ENCODE measurements around the gene RDM1. TPM values are rescaled to one million over a fixed set of nuclear protein-coding genes. Genes with fewer than 3 reads are reported as not detected.

Gene RDM1
- polyA plus RNA-seq, 2 of the 4 experiments (the other 2 are of a cell fraction): 4.3 to 4.6 TPM

DNA sequence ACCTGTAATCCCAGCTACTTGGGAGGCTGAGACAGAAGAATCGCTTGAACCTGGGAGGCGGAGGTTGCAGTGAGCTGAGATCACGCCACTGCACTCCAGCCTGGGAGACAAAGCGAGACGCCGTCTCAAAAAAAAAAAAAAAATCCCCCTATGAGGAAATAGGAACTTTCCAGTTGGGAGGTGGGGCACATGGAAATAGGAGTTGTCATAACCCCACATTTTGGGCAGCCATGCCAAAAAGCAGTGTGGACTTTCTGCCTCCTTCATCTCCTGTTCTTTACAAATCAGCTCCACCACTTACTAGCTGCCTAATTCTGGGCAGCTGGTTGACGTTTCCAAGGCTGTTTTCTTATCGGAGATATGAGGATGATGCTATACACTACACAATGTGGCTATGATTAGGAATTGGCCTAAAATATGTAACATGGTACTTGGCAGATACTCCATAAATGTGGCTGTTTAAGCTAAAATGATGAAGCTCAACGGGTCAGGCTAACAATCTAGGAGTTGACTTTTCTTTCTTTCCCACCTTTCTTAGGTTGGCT, 28.9 kb downstream of the RDM1 start:
- no peak for ATAC-seq
- no peak overlapping the region for H3K4me3 ChIP-seq
- H3K4me2 ChIP-seq: no peak overlapping the region
- POLR2A ChIA-PET: no interaction called here
- no peak for TF ChIP-seq FOXS1 (CRISPR knock-in tag; IDR thresholded peaks at IDR 0.05)
- TF ChIP-seq POLR2A (IDR thresholded peaks at IDR 0.05; ENCODE audit: low read length): no peak
- TF ChIP-seq E2F6 (IDR thresholded peaks at IDR 0.05; ENCODE audit: borderline replicate concordance, low read depth): no peak
- TF ChIP-seq CHD4 (IDR thresholded peaks at IDR 0.05; ENCODE audit: borderline replicate concordance): no peak
- no peak for TF ChIP-seq ZC3H11A (IDR thresholded peaks at IDR 0.05)
- TF ChIP-seq HOXB13 (CRISPR knock-in tag; IDR thresholded peaks at IDR 0.05; ENCODE audit: low read depth): no peak
- TF ChIP-seq, protein P1, sequence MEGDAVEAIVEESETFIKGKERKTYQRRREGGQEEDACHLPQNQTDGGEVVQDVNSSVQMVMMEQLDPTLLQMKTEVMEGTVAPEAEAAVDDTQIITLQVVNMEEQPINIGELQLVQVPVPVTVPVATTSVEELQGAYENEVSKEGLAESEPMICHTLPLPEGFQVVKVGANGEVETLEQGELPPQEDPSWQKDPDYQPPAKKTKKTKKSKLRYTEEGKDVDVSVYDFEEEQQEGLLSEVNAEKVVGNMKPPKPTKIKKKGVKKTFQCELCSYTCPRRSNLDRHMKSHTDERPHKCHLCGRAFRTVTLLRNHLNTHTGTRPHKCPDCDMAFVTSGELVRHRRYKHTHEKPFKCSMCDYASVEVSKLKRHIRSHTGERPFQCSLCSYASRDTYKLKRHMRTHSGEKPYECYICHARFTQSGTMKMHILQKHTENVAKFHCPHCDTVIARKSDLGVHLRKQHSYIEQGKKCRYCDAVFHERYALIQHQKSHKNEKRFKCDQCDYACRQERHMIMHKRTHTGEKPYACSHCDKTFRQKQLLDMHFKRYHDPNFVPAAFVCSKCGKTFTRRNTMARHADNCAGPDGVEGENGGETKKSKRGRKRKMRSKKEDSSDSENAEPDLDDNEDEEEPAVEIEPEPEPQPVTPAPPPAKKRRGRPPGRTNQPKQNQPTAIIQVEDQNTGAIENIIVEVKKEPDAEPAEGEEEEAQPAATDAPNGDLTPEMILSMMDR (IDR thresholded peaks at IDR 0.05): no peak
- TF ChIP-seq MAFK (IDR thresholded peaks at IDR 0.05; ENCODE audit: partially characterized antibody): no peak
- no peak for TF ChIP-seq KDM1A (IDR thresholded peaks at IDR 0.05; ENCODE audit: low read depth)
- TF ChIP-seq MAX (IDR thresholded peaks at IDR 0.05): no peak
- no peak for TF ChIP-seq SMC3 (IDR thresholded peaks at IDR 0.05)
- no peak for TF ChIP-seq JUN (IDR thresholded peaks at IDR 0.05)
- TF ChIP-seq RARB (CRISPR knock-in tag; IDR thresholded peaks at IDR 0.05): no peak
- peaks cover 20% of the 10 kb centered on the region for H3K4me1 ChIP-seq
- no peak for FAIRE-seq
- CTCF ChIA-PET: interaction anchor here (0.7 to 2.1 kb wide), 6 partner anchors 8 to 741 kb away, joined by 3 to 6 read pairs (median 4); no protein-coding TSS in a partner anchor
- WGBS (ENCODE audit: missing lambda C conversion rate): 87% methylated on average over 9 of the region's 9 CpGs
- H3K9me3 ChIP-seq: no peaks in the 10 kb centered on the region
- DNase-seq (ENCODE audit: low read depth in 1 of 2, low spot score in 1 of 2): no peak
- no peak overlapping the region for H3K27ac ChIP-seq

GRCh38 chr17:35900708-35901480, 29.7 kb downstream of the RDM1 start:
- ATAC-seq (peak in 1 of 2 experiments; percentile 37; a peak in 3 of 6 replicates), DNase-seq (ENCODE audit: low read depth in 1 of 2, low spot score in 1 of 2) (no peak), FAIRE-seq (no peak)
- no peak overlapping the region for H3K27ac ChIP-seq
- no peaks in the 10 kb centered on the region for H3K9me3 ChIP-seq
- peaks cover 20% of the 10 kb centered on the region for H3K4me1 ChIP-seq
- WGBS (ENCODE audit: missing lambda C conversion rate): 49% methylated on average over 11 of the region's 11 CpGs
- ChIA-PET CTCF (interaction anchor here (0.7 to 2.1 kb wide), 7 partner anchors 9 to 742 kb away, joined by 3 to 6 read pairs (median 3); no protein-coding TSS in a partner anchor), POLR2A (no interaction called here)
- 0 out of 3 replicates have a peak overlapping the region, but pooled peaks have one; percentile 14 for H3K4me2 ChIP-seq
- no peak overlapping the region for H3K4me3 ChIP-seq
- TF ChIP-seq HES2 (IDR thresholded peaks at IDR 0.05): no peak

DNA sequence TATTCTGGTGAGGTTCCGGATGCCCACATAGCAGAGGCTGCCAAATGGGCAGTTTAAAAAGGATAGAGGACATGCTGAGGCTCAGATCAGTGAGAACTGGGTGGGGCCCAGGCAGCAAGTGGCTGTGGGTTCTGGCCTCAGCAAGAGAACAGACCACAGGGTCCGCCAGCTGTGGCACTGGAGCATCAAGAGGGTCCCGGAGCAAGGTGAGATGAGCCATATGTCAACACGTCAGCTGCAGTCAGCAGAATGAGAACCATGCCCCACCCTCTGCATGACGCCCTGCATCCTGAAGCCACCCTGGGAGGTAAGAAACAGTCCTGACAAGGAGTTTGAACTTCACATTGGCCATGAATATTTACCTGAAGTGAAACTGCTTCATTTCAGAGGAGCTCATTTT, 30.3 kb downstream of the RDM1 start:
- POLR2A ChIA-PET: no interaction called here
- Histone ChIP-seq H3K9me3 (no peaks in the 10 kb centered on the region), H3K4me3 (no peak overlapping the region), H3K4me1 (peaks cover 20% of the 10 kb centered on the region), H3K27ac (no peak overlapping the region), H3K4me2 (no peak overlapping the region)
- WGBS (ENCODE audit: missing lambda C conversion rate): 82% methylated on average over 5 of the region's 5 CpGs
- DNase-seq (ENCODE audit: low read depth in 1 of 2, low spot score in 1 of 2) (no peak), ATAC-seq (no peak), FAIRE-seq (no peak)
- TF ChIP-seq PBX3 (IDR thresholded peaks at IDR 0.05) (no peak), JUN (IDR thresholded peaks at IDR 0.05) (no peak), ZSCAN20 (CRISPR knock-in tag; IDR thresholded peaks at IDR 0.05) (no peak), FOSB (CRISPR knock-in tag; IDR thresholded peaks at IDR 0.05) (no peak), CHD4 (IDR thresholded peaks at IDR 0.05; ENCODE audit: borderline replicate concordance) (no peak), HOXB13 (CRISPR knock-in tag; IDR thresholded peaks at IDR 0.05; ENCODE audit: low read depth) (no peak), MAX (IDR thresholded peaks at IDR 0.05) (no peak), EHMT2 (IDR thresholded peaks at IDR 0.05; ENCODE audit: low read depth) (no peak), NPAS2 (CRISPR knock-in tag; IDR thresholded peaks at IDR 0.05; ENCODE audit: borderline replicate concordance) (no peak), HOXA7 (CRISPR knock-in tag; IDR thresholded peaks at IDR 0.05) (no peak), HOXB5 (CRISPR knock-in tag; IDR thresholded peaks at IDR 0.05) (no peak), MAFK (IDR thresholded peaks at IDR 0.05; ENCODE audit: partially characterized antibody) (no peak), ESRRA (IDR thresholded peaks at IDR 0.05; ENCODE audit: borderline replicate concordance, low read length) (no peak), SMC3 (IDR thresholded peaks at IDR 0.05) (no peak)
- CTCF ChIA-PET: interaction anchor here (1.4 to 2.1 kb wide), 2 partner anchors 10 to 137 kb away, joined by 3 to 6 read pairs; no protein-coding TSS in a partner anchor

Data from A549 (cell line).